Activated CD8-positive, alpha-beta T cell treated with anti-CD3 and anti-CD28 coated beads, Interleukin-2, amount 10 ng/mL, durations not matched to agents 7 days and 5 days (primary cell): ENCODE measurements around the gene SIGLEC1. TPM values are rescaled to one million over a fixed set of nuclear protein-coding genes. Genes with fewer than 3 reads are reported as not detected.

Source experiments
- ATAC-seq: fragments of 150-1000 bp; cut with Tn5 transposase; one replicate; pipeline ENCODE4 v1.10.0; 2021; ENCODE audit warnings: moderate library complexity
- CTCF ChIA-PET: fragments of 350-600 bp; sonication (Branson Sonifier 250); formaldehyde crosslinking; loops from one replicate; lab custom pipeline; 2021; ENCODE audit warnings: antibody characterized with exemption; lab: Charles Lee
- POLR2A ChIA-PET: fragments of 350-600 bp; sonication (Branson Sonifier 250); formaldehyde crosslinking; loops from one replicate; lab custom pipeline; 2021; ENCODE audit warnings: antibody characterized with exemption; lab: Charles Lee
- DNase-seq: peaks from one replicate; pipeline ENCODE4 v3.0.0-alpha.2; 2020
- H3K27ac Mint-ChIP-seq: one replicate; pipeline ENCODE4 v1.8.0; 2021; ENCODE audit warnings: mild to moderate bottlenecking, mixed read lengths
- H3K27me3 Mint-ChIP-seq: one replicate; pipeline ENCODE4 v1.8.0; 2021; ENCODE audit warnings: low read depth, mixed read lengths
- H3K36me3 Mint-ChIP-seq: one replicate; pipeline ENCODE4 v1.8.0; 2021; ENCODE audit warnings: low read depth, mixed read lengths
- H3K4me1 Mint-ChIP-seq: one replicate; pipeline ENCODE4 v1.8.0; 2021; ENCODE audit warnings: low read depth, mixed read lengths
- H3K4me3 Mint-ChIP-seq: one replicate; pipeline ENCODE4 v1.8.0; 2021; ENCODE audit warnings: mild to moderate bottlenecking, mixed read lengths
- H3K9me3 Mint-ChIP-seq: one replicate; pipeline ENCODE4 v1.8.0; 2022; ENCODE audit warnings: mixed read lengths; ENCODE audit not compliant: insufficient read depth
- total RNA-seq, 2 experiments: library from RNA; stranded (reverse); gene quantifications; one replicate each; pipeline ENCODE4 v1.2.3, GENCODE V29; 2021

SIGLEC1 gene
- total RNA-seq, 2 experiments from 2014 or later: not detected

- Mint-ChIP-seq H3K27ac (no peak overlapping the region), H3K4me1 (no peaks in the 10 kb centered on the region), H3K27me3 (no peaks in the 10 kb centered on the region), H3K36me3 (no peaks in the 10 kb centered on the region), H3K4me3 (no peak overlapping the region), H3K9me3 (no peaks in the 10 kb centered on the region)
- CTCF ChIA-PET: interaction anchor here (0.7 to 7.8 kb wide), 4 partner anchors 8 to 25 kb away, joined by 3 to 48 read pairs (median 4); no protein-coding TSS in a partner anchor
- no peak for ATAC-seq
- POLR2A ChIA-PET: no interaction called here
- DNase-seq: no peak
These were observed 15.4 kb downstream of the SIGLEC1 start for GRCh38 chr20:3696745-3697587.

GRCh38 chr20:3696200-3696599 lies 16.2 kb downstream of the SIGLEC1 start:
- Mint-ChIP-seq H3K27ac (no peak overlapping the region), H3K4me3 (no peak overlapping the region), H3K9me3 (no peaks in the 10 kb centered on the region), H3K4me1 (no peaks in the 10 kb centered on the region), H3K27me3 (no peaks in the 10 kb centered on the region), H3K36me3 (no peaks in the 10 kb centered on the region)
- CTCF ChIA-PET: interaction anchor here (0.8 to 7.8 kb wide), 2 partner anchors 14 to 24 kb away, joined by 3 to 48 read pairs; no protein-coding TSS in a partner anchor
- POLR2A ChIA-PET: no interaction called here
- DNase-seq (no peak), ATAC-seq (no peak)

- ChIA-PET CTCF (interaction anchor here (7.8 kb wide), 1 partner anchor 16 kb away, joined by 48 read pairs; no protein-coding TSS in a partner anchor), POLR2A (no interaction called here)
- DNase-seq (no peak), ATAC-seq (no peak)
- no peaks in the 10 kb centered on the region for H3K4me1 Mint-ChIP-seq
- no peak overlapping the region for H3K27ac Mint-ChIP-seq
- no peaks in the 10 kb centered on the region for H3K27me3 Mint-ChIP-seq
- no peaks in the 10 kb centered on the region for H3K9me3 Mint-ChIP-seq
- H3K4me3 Mint-ChIP-seq: no peak overlapping the region
- H3K36me3 Mint-ChIP-seq: no peaks in the 10 kb centered on the region
These were observed 17.5 kb downstream of the SIGLEC1 start for GRCh38 chr20:3694864-3695263.

- H3K27ac Mint-ChIP-seq: no peak overlapping the region
- no peaks in the 10 kb centered on the region for H3K36me3 Mint-ChIP-seq
- CTCF ChIA-PET: interaction anchor here (1.7 to 7.8 kb wide), 2 partner anchors 17 kb away, joined by 6 to 48 read pairs; no protein-coding TSS in a partner anchor
- H3K27me3 Mint-ChIP-seq: no peaks in the 10 kb centered on the region
- ATAC-seq: no peak
- POLR2A ChIA-PET: no interaction called here
- H3K4me1 Mint-ChIP-seq: no peaks in the 10 kb centered on the region
- H3K4me3 Mint-ChIP-seq: no peak overlapping the region
- no peaks in the 10 kb centered on the region for H3K9me3 Mint-ChIP-seq
- no peak for DNase-seq
These were observed 19.0 kb downstream of the SIGLEC1 start for GRCh38 chr20:3693376-3693775.

DNA sequence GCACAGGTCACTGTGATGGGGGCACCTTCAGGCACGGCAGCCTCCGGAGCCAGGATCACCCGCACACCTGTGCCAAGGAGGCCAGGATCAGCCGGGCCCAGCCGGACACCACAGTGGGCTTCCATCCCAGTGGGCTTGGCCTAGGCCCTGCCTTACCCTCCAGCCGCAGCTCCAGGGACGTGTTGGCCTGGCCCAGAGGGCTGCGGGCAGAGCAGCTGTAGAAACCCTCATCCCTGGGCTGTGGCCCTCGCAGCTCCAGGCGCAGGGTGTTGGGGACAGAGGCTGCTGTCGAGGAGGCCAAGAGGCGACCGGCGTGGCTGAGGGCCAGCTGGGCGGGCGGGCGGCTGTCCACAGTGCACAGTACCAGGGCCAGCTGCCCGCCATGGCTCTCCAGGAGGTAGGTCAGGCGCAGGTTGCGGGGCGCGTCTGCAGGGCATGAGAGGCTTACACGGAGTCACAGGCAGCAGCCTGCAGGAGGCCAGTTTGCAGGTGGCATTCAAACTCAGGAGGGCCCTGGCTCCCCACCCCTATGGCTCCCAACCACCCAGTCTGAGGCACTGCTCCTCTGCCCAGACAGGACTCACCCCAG lies 19.6 kb downstream of the SIGLEC1 start:
- ChIA-PET POLR2A (no interaction called here), CTCF (interaction anchor here (0.6 to 1.7 kb wide), 2 partner anchors 16 to 49 kb away, joined by 3 to 6 read pairs; no protein-coding TSS in a partner anchor)
- Mint-ChIP-seq H3K4me1 (no peaks in the 10 kb centered on the region), H3K9me3 (no peaks in the 10 kb centered on the region), H3K4me3 (no peak overlapping the region), H3K36me3 (no peaks in the 10 kb centered on the region), H3K27ac (no peak overlapping the region), H3K27me3 (no peaks in the 10 kb centered on the region)
- DNase-seq: no peak
- no peak for ATAC-seq

DNA sequence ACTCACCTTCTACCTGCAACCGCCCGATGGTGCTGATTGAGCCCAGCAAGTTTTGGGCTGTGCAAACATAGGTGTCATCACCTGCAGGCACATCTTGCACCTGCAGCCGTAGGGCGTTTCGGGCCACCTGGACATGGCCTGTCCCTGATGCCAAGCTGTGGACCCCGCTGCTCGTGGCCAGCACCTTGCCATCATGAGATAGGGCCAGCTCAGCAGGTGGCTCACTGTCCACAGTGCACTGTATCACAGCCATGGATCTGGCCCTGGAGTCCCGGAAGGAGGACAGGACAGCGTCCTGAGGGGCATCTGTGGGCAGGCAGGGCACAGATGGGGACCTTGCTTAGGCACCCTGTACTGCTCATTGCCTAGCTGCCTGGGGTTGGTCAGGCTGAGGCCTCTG lies 20.5 kb downstream of the SIGLEC1 start:
- Mint-ChIP-seq H3K9me3 (no peaks in the 10 kb centered on the region), H3K36me3 (no peaks in the 10 kb centered on the region), H3K4me3 (no peak overlapping the region), H3K27me3 (no peaks in the 10 kb centered on the region), H3K27ac (no peak overlapping the region), H3K4me1 (no peaks in the 10 kb centered on the region)
- ATAC-seq (no peak), DNase-seq (no peak)
- ChIA-PET CTCF (interaction anchor here (1.7 kb wide), 1 partner anchor 15 kb away, joined by 6 read pairs; no protein-coding TSS in a partner anchor), POLR2A (no interaction called here)

- H3K4me1 Mint-ChIP-seq: no peaks in the 10 kb centered on the region
- POLR2A ChIA-PET: no interaction called here
- CTCF ChIA-PET: no interaction called here
These were observed 21.1 kb downstream of the SIGLEC1 start for GRCh38 chr20:3691306-3691705.

DNA sequence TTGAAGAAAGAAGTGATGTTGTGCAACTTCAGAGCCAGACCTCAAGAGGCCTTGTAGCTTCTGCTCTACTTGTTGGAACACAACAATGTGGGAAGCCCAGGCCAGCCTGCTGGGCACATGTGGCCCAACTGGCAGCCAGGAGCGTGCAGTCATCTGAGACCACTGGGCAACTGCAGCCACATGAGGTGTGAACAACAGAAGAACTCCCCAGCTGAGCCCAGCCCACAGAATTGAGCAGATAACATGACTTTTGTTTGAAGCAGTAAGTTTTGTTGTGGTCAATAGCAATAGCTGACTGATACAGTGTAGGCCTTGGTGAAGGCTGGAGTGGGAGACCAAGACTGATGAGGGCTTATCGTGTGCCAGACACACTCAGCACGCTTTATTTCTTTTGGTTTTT lies 22.0 kb downstream of the SIGLEC1 start:
- ATAC-seq: no peak
- no peaks in the 10 kb centered on the region for H3K9me3 Mint-ChIP-seq

More at GRCh38 chr20:3691306-3691705, 21.1 kb downstream of the SIGLEC1 start:
- Mint-ChIP-seq H3K27ac (no peak overlapping the region), H3K27me3 (peaks cover 2% of the 10 kb centered on the region), H3K9me3 (no peaks in the 10 kb centered on the region), H3K4me3 (no peak overlapping the region), H3K36me3 (no peaks in the 10 kb centered on the region)
- ATAC-seq (no peak), DNase-seq (no peak)

GRCh38 chr20:3689978-3690377 lies 22.4 kb downstream of the SIGLEC1 start:
- H3K27ac Mint-ChIP-seq: no peak overlapping the region
- ChIA-PET POLR2A (no interaction called here), CTCF (interaction anchor here (0.8 to 1.2 kb wide), 2 partner anchors 13 to 21 kb away, joined by 3 to 5 read pairs; no protein-coding TSS in a partner anchor)
- H3K4me3 Mint-ChIP-seq: no peak overlapping the region
- DNase-seq: no peak
- H3K36me3 Mint-ChIP-seq: no peaks in the 10 kb centered on the region
- H3K4me1 Mint-ChIP-seq: no peaks in the 10 kb centered on the region
- peaks cover 10% of the 10 kb centered on the region for H3K27me3 Mint-ChIP-seq
- no peaks in the 10 kb centered on the region for H3K9me3 Mint-ChIP-seq
- ATAC-seq: no peak

More for the DNA sequence above, 22.0 kb downstream of the SIGLEC1 start:
- H3K36me3 Mint-ChIP-seq: no peaks in the 10 kb centered on the region
- DNase-seq: no peak
- ChIA-PET POLR2A (no interaction called here), CTCF (interaction anchor here (1.2 kb wide), 1 partner anchor 21 kb away, joined by 5 read pairs; no protein-coding TSS in a partner anchor)
- H3K27me3 Mint-ChIP-seq: peaks cover 8% of the 10 kb centered on the region
- no peak overlapping the region for H3K4me3 Mint-ChIP-seq
- H3K4me1 Mint-ChIP-seq: no peaks in the 10 kb centered on the region
- no peak overlapping the region for H3K27ac Mint-ChIP-seq

- Mint-ChIP-seq H3K36me3 (no peaks in the 10 kb centered on the region), H3K27ac (no peak overlapping the region), H3K9me3 (no peaks in the 10 kb centered on the region), H3K4me3 (no peak overlapping the region), H3K27me3 (peaks cover 25% of the 10 kb centered on the region), H3K4me1 (no peaks in the 10 kb centered on the region)
- DNase-seq (no peak), ATAC-seq (no peak)
- ChIA-PET POLR2A (no interaction called here), CTCF (interaction anchor here (1.1 to 2.5 kb wide), 2 partner anchors 11 to 23 kb away, joined by 7 read pairs; no protein-coding TSS in a partner anchor)
These were observed 24.7 kb downstream of the SIGLEC1 start for GRCh38 chr20:3687655-3688054.

- POLR2A ChIA-PET: no interaction called here
- H3K9me3 Mint-ChIP-seq: no peaks in the 10 kb centered on the region
- CTCF ChIA-PET: interaction anchor here (1.1 to 2.5 kb wide), 2 partner anchors 10 to 24 kb away, joined by 7 read pairs; no protein-coding TSS in a partner anchor
These were observed 25.5 kb downstream of the SIGLEC1 start for GRCh38 chr20:3686867-3687321.

More at GRCh38 chr20:3686867-3687321, 25.5 kb downstream of the SIGLEC1 start:
- Mint-ChIP-seq H3K27ac (no peak overlapping the region), H3K4me1 (no peaks in the 10 kb centered on the region), H3K36me3 (no peaks in the 10 kb centered on the region), H3K27me3 (peaks cover 29% of the 10 kb centered on the region), H3K4me3 (no peak overlapping the region)
- no peak for ATAC-seq
- DNase-seq: no peak
